NCI-H1105 treated with DMSO at 0.1 percent for 48 hours (cell line): Measurements from ENCODE around the gene TADA2A.

Experiments
- DNase-seq: peaks from one replicate; lab custom pipeline; 2025; lab: John Stamatoyannopoulos, UW

TADA2A gene

DNA sequence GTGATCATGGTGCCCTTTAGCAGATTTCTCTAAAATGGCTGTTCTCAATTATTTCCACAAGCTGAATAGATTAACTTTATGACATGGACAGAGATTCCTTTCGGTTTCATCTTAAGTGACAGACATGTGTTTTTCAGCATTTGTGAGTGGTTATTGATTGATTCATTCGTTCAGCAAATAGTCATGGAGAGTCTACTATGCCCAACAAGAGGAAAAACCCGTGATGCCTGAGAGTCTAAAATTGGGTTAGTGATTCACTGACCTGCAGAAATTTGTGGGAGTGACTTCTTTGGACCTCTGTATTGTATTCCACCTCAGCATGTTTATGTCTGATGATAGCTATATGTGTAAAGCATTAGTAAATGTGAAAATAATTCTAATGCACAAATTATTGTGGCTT is 55.0 kb downstream of the TADA2A start:
- no peak for DNase-seq

DNA sequence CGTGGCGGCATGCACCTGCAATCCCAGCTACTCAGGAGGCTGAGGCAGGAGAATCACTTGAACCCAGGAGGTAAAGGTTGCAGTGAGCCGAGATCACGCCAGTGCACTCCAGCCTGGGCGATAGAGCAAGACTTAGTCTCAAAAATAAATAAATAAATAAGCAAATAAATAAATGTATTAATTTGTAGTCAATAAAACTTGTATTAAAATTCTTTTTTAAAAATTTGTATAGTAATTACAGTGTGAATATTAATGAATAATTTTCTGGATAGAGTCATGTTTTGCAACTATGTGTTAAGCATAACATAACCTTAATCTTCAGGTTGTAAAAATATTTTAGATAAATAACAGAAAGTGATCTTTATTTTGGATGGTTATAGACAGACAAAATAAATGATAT is 55.8 kb downstream of the TADA2A start:
- no peak for DNase-seq

DNA sequence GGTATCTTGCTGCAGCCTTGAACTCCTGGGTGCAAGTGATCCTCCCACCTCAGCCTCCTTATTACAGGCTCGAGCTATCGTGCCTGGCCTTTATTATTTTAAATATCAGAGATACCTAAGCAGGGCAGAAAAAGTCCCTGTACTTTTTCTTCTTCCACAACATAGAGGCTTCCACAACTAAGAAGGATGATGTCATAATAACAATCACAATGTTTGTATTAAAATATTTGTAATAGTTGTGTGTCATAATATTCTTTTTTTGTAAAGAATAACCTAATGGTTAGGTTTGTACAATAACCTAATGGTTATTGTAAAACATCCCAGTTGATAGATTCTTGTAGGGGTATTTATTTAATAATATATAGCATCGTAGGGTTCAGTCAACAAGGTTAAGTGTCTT is 56.4 kb downstream of the TADA2A start:
- no peak for DNase-seq

DNA sequence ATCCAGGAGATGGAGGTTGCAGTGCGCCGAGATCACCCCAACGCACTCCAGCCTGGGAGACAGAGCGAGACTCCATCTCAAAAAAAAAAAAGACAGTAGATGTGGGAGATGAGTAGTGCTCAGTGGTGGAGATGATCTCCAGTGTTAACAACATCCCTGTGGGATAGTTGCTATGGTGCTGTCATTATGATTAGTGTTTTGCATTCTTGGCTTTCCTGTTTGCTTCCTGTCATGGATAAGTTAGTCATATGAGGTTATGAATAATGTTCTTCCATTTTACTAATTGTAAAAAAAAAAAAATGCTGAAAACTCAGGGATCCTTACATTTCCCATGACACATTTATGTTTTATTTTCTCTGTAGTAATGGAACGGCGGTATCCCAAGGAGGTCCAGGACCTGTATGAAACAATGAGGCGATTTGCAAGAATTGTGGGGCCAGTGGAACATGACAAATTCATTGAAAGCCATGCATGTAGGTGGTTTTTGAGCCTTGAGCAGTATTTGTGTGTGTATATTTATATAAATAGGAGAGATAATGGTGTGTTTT is 58.5 kb downstream of the TADA2A start:
- DNase-seq = no peak

DNA sequence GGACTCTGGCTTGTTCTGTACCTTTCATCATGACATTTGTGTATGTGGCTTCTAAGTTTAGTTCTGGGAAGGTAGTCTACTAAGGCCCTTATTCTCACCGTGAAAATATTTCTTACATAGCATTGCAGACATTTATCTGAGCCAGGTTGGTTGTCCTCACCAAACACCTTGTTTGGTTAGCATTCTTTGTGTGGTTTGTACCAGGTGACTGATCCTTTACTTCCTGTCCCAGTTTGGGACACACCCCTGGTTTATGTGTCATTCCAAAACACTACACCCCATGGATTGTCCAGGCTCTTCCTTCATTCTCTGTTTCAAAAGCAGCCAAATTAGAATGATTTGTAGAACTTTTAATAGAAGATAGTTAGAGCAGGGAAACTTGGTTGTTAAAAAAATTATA is 59.8 kb downstream of the TADA2A start:
- DNase-seq = no peak

DNA sequence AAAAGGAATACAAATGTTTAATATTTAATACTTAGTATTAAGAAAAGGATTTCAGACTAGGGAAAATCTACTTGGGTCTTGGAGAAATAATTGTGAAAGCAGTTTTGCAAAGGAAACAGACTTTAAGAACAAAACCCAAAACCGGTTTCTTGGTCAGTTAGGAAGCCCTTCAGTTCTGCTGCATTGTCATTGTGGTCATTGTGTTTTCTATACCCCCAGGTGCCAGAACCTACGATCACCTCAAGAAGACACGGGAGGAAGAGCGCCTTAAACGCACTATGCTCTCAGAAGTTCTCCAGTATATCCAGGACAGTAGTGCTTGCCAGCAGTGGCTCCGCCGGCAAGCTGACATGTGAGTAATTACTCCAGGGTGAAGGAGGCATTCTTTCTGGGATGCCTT is 63.5 kb downstream of the TADA2A start:
- no peak for DNase-seq

DNA sequence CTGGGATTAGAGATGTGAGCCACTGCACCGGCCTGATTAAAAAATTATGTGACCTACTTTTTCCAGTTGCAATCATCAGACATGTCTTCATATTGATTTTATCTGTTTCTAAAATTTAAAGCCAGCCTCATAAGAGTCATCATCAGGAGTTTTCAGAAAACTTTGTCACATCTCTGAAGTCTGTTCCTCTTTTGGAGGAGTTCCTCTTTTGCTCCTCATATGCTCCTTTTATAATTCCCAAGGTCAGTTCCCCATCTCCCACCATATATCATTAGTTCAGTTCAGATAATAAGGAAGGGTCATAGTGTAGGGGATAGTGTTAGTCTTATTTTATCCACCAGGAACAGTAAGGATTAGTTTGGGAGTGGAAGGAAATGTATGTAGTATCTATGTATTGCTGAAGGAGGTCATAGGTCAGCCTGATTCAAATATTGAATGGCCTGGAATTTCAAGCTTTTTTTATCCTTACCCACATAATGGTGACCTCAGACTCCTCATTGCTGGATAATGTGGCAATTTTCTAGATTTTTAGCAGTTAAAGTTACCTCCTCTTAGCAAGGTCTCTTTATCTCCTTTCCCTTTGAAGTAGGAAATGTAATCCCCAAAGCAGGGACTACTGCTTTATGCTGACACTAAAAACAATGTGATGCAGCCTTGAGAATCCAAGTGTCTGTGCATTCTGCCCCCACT is 69.2 kb downstream of the TADA2A start:
- DNase-seq = no peak

DNA sequence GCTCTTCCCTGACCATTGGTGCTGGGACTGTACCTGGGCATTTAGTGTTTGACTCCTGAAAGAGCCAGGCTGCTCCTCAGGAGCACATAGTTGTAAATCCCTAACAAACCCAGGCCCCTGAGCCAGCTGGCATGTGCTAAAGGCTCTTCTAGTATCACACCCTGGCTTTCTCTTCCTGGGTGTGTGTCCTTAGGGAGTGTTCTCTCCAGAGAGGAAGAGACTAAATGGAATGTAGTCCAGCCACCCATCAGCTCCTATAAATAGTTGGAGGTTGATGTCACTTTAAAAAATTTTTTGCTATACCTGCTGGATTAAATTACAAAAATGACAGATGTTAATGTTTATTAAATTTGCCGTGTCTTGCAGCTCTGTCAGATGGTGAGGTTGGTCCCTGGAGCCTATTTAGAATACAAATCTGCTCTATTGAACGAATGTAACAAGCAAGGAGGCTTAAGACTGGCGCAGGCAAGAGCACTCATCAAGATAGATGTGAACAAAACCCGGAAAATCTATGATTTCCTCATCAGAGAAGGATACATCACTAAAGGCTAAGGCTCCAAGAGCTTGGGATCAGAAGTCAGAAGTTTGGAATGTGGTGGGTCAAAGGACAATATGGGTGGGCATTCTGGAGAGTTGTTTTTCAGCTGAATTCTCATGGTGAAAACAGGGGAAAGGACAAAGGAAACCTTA is 69.9 kb downstream of the TADA2A start:
- no peak for DNase-seq

DNA sequence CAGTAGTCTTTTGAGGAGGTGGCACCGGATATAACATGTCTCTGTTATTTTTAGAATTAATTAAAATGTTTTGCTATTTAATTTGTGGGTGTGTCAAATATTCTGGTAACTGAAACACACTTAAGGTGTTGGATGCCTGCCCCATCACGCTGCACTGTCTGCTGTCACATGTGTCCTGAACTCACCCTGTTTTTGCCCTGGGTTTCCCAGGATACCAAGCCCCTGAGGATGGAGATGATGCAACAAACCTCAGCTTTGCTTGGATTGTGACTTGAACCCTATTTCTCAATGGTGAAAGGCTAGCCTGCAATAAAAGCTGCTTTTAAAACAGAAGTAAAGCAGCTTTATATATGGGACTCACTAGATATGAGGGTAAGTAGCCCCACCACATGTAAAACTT is 71.5 kb downstream of the TADA2A start:
- no peak for DNase-seq

DNA sequence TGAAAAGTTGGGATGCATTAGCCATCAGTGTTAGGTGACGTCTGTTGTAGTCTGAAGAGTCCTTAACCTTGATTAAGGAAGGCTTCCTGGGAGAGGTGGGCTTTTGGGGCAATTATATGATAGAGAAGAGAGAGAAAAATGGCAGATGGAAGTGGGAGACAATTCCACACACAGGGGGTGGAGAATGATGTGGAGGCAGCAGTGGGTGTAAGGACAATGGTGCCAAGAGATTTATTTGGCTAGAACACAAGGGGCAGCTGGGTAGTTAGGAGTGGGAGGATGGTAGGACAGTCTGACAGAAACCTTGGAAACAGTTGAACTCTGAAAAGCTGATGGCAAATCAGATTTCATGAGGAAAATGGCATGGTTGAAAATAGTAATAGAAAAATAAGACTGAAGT is 72.3 kb downstream of the TADA2A start:
- no peak for DNase-seq

DNA sequence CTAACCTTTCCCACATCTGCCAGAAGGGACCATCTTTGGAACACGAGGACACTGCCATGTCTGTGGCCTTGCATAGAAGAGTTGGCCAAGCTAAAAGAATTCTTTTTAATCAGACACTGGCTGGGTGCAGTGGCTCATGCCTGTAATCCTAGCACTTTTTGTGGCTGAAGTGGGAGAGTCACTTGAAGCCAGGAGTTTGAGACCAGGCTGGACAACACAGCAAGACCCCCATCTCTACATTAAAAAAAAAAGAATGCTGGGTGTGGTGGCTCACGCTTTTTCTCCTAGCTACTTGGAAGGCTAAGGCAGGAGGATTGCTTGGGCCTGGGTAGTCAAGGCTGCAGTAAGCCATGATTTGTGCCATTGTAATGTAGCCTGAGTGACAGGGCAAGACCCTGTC is 73.7 kb downstream of the TADA2A start:
- DNase-seq = no peak

DNA sequence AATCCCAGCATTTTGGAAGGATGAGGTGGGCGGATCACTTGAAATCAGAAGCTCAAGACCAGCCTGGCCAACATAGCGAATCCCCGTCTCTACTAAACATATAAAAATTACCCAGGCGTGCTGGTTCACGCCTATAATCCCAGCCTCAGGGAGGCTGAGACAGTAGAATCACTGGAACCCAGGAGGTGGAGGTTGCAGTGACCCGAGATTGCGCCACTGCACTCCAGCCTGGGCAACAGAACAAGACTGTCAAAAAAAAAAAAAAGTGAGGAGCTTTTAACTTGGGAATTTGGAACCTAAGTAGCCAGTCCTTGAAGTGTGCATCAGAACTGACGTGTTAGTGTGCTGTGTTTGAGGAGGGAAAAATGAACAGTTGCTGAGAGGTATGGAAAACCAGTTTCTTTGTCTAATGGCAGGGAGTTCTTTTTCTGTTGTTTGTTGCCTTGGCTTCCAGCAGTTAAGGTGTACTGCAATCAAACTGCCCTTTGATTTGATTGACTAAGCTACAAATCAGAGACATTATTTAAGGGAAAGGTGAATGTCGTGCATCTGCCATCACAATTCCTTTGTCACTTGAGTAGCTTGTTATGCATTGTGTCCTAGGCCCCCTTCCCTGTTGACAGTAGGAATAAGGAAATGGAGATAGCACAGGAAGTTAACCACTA is 74.4 kb downstream of the TADA2A start:
- no peak for DNase-seq

DNA sequence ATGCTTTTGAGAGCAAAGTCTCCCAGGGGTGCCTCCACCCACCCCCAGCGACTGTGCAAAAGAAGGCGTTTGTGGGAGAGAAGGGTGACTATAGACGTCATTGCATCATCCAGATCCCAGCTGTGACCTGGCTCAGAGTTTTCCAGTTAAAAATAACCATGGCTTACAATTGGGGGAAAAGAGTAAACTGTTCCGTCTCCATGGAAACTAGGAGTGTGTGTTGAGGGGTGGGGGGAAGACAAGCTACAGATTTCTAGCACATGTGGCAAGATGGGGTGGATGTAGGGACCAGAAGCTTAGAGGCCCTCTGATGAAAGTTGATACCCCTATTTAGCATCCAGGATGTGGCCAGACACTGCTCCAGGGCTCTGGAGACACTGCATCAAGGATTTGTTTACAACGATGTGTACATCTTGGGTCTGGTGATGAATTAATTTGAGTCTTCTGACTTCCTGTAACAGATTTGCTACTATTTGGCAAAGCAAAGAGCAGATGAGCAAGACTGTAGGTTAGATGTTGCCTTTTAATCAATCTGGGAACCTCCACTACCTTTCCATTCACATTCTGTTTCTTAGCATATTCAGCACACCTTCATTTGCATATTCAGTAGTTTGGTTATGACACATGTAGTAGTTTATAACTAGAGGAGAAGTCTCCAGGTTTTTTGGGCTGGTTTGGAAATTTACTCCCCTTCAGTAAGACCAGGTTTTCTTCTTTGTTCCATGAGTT is 76.8 kb downstream of the TADA2A start:
- no peak for DNase-seq

DNA sequence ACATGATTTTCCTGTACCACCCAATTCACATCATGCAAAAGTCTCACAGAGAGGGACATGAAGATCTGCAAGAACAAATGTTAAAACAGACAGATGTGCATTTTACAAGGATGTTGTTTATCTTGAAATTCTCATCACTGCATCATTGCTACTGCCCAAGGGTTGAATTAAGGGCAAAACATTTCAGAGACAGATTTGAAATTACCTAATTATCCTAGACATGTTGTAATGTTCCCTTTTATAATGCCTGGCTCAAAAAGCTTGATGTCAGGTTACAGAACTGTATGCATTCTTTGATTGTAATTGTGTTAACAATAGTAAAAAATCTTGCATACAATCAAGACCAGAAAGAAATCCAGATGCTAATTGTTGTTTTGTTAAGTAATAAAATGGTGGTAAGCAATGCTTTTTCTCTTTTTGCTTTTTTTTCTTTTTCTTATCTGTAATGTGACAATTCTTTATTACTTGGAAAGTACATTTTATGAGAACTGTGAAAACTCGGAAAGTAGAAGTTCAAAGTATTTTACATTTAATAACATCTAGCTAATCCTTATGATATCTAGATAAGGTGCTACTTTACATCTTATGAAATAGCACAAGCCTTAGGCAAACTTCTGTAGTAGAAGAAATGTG is 79.4 kb downstream of the TADA2A start:
- DNase-seq = no peak

DNA sequence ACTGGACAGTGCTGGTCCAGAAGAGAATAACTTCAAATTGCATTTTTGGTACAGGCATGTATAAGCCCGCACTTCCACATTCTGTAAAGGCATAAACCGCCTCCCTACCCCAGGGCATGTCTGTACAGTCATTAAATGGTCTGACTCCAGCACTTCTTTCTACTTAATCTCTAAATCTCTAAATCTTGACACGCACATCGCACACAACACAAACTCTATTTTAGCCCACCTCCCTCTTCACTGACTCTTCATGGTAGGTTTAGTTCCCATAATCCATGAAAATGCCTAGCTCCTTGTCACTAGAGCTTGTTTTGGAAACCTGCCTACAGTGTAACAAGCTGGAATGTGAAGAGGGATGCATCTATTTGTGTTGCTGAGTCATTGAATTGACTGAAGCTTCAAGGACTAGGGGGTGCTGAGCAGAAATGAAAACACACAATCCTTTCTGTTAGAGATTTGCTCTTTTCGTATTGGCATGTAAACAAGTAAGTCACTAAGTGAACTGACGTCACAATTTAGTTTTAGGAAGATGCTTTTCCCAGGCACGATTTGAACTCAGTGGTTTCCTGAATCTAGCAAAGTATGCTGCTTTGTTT is 81.4 kb downstream of the TADA2A start:
- DNase-seq = peak; percentile 67

DNA sequence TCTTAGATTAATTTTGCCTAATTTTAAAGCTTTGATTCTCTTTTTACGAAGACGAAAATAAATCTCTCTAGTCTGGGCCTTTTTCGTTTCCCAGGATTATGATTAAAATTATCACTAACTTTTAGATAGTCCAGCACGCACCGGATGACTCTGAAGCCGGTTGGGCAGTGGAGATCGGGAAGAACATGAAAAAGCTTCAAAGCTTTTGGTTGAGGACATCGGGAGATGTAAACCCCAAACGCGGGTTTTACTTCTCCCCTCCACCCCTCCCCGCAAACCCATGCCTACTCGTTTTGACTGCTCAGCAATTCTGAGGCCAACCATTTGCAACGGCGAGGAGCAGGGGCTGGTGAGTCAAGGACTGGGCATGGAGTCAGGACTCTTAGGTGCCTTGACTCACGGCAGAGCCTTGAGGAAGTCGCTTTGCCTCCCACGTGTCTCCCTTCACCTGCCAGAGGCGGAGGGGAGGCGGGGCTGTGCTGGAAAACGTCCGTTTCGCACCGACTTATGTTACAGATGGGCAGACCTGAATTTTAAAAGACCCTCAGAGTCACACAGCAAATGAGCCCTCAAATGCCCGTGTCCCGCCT is 82.0 kb downstream of the TADA2A start:
- DNase-seq = peak; percentile 52

DNA sequence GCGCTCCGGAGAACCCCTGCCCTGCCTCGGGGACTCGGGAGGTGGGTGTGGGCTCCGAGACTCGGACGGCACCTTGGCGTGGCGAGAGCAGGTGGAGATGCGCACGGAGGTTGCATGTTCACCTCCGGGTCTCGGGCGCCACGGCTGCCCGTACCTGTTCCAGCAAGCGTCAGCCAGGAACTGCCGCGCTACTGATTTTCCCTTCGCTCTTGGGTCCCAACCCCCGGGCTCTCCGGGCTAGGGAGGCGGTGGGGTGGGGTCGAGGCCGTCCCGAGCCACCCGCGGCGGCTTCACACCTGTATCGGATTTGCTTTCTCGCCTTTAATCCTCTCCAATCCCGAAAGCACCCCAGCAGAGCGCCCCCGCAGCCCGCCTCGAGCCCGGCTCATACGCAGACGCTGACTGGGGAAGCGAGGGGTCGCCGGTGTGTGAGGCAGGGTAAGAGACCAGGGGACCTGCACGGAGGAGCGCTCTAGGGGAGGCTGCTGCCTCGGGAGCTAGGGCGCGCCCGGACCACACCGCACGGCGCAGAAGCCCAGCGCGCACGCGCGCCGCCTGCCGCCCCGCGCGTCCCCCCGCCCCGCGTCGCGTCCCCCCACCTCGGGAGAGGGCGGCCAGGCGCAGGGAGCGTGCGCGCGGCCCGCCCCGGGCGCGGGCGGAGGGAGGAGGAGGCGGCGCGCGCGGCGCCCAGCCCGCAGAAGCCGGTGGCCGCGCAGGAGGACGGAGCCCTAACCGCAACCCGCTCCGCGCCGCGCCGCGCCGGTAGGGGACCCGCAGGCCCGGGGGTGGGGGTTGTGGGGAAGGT is 82.7 kb downstream of the TADA2A start, which contains the start of gene DUSP14:
DUSP14 (plus strand) TSS at position 695 of the 805 bp plus-strand sequence. CDS start 22,382 bp downstream, outside the sequence.
- DNase-seq = peak; percentile 74

DNA sequence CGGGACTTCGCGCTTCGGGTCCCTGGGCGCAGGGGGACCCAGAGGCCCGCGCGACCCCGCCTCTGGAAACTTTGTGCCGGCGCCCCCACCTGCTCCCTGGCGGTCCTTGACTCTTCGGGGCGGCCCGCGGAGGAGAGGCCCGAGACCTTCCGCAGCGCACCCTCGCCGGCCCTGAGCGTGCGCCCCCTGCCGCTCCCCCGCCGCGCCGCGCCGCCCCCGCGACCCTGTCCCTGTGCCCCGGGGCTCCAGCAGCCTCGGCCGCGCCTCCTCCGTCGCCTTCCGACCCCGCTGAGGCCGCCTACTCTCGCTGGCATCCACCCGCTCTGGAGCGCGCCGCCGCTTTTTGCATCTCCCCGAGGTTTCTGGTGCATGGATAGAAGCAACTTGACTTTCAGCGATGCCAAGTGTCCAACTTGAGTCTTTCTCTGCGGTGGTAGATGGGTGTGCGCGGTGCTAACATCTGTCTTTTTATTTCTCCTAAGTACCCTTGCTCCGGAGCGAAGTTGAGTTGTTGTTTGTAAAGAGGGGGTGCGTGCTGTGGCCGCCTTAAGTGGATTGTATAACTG is 83.4 kb downstream of the TADA2A start:
- DNase-seq = peak; percentile 62
